Spleen (tissue), 7 donors: ENCODE results near the gene DAO.

Experiments used
- POLR2A ChIP-seq, 3 donors: fragments of 450-650 bp; IDR thresholded peaks; one replicate each; pipeline ENCODE4 v1.5.1; 2017; ENCODE audit warnings: antibody characterized with exemption in 3 of 3, mild to moderate bottlenecking in 1 of 3
- TF ChIP-seq, protein P1 (sequence below), 11 experiments: fragments of 200-600 bp in 7 of 11; fragments of 450-650 bp in 4 of 11; sonication (generic) in 4 of 11; IDR thresholded peaks in 8 of 11; conservative IDR thresholded peaks in 3 of 11; 1 replicate in 7 of 11; 2 replicates in 4 of 11; pipeline versions ENCODE4 v1.4.0 to v1.8.0; 2016 to 2021; ENCODE audit warnings: antibody characterized with exemption in 11 of 11, inconsistent platforms in 4 of 11, mild to moderate bottlenecking in 1 of 11
- donor health status: DM: no; HTN: no; CAD: no; lungs with moderate emphysema.
- donor health status: DM: no; HTN: no; CAD: no.
- donor health status: DM: no; HTN: no; CAD: no.

DNA sequence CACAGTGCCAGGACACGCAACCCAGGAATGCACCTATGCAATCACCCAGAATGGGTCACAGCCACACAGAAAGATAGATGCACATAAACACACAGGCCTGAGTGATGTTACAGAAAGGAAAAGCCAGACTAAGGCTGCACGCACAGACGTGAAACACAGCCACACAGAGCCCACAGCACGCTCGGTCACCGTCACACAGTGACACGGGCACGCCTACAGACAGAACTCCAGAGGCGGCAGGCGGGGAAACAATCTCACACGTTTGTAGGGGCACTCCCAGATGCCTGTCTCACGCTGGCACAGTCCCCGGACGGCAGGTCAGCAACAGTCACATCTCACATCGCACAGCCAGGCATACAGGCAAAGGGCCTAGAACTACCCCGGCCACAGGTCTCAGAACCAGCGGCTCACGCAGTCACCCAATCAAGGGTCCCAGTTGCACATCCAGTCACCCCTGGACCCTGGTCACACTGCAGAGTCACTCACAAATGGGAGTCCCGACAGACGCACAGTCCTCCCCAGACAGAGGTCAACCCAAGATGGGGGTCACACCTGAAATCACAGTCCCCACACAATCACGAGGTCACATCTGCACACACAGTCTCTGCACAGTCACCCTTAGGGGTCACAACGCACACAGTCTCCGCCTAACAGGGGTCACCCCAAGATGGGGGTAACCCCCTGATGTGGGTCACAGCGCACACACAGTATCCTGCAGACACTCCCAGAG, 23.3 kb upstream of the DAO start:
- TF ChIP-seq, protein P1, sequence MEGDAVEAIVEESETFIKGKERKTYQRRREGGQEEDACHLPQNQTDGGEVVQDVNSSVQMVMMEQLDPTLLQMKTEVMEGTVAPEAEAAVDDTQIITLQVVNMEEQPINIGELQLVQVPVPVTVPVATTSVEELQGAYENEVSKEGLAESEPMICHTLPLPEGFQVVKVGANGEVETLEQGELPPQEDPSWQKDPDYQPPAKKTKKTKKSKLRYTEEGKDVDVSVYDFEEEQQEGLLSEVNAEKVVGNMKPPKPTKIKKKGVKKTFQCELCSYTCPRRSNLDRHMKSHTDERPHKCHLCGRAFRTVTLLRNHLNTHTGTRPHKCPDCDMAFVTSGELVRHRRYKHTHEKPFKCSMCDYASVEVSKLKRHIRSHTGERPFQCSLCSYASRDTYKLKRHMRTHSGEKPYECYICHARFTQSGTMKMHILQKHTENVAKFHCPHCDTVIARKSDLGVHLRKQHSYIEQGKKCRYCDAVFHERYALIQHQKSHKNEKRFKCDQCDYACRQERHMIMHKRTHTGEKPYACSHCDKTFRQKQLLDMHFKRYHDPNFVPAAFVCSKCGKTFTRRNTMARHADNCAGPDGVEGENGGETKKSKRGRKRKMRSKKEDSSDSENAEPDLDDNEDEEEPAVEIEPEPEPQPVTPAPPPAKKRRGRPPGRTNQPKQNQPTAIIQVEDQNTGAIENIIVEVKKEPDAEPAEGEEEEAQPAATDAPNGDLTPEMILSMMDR (IDR thresholded peaks at IDR 0.05 in 8 of 11, conservative IDR thresholded peaks at IDR 0.05 in 3 of 11): no peak
- no peak for TF ChIP-seq POLR2A (IDR thresholded peaks at IDR 0.05)
